NB4 (cell line): ENCODE measurements around the gene SRGN.

Source experiments
- CTCF ChIP-seq: IDR thresholded peaks from one replicate; pipeline ENCODE4 v1.5.1; 2012; ENCODE audit warnings: low read depth, low read length
- POLR2A ChIP-seq: IDR thresholded peaks from 2 replicates; pipeline ENCODE4 v1.6.1; 2011; ENCODE audit warnings: mild to moderate bottlenecking; ENCODE audit not compliant: insufficient read length; ENCODE audit errors: extremely low read depth

- TF ChIP-seq CTCF, result no peak
- TF ChIP-seq POLR2A, result no peak
These were observed 12.4 kb downstream of the SRGN start for GRCh38 chr10:69100136-69100872.
